Measurements from ENCODE around the gene ADCY10.

Gene ADCY10

GRCh38 chr1:167764458-167765330, 149.2 kb downstream of the ADCY10 start:
- Histone ChIP-seq H3K4me1 (ENCODE audit: control insufficient read depth, insufficient read depth, low read length) (no peaks in the 10 kb centered on the region), H3K27ac (ENCODE audit: low read length) (no peak overlapping the region), H3K9ac (ENCODE audit: low read length in 2 of 2) (no peak overlapping the region), H3K27me3 (ENCODE audit: control insufficient read depth in 1 of 2, insufficient read depth in 2 of 2, low read length in 2 of 2) (no peaks in the 10 kb centered on the region), H3K9me3 (ENCODE audit: control insufficient read depth in 2 of 2, low read length in 2 of 2) (no peaks in the 10 kb centered on the region), H3K36me3 (ENCODE audit: control insufficient read depth in 2 of 2, insufficient read depth in 2 of 2, low read length in 2 of 2) (peaks cover 7 to 15% of the 10 kb centered on the region in 2 donors), H3K4me3 (ENCODE audit: low read length in 2 of 2) (no peak overlapping the region)

- Histone ChIP-seq H3K9me3 (ENCODE audit: control insufficient read depth in 2 of 2, low read length in 2 of 2) (no peaks in the 10 kb centered on the region), H3K4me3 (ENCODE audit: low read length in 2 of 2) (no peak overlapping the region), H3K9ac (ENCODE audit: low read length in 2 of 2) (no peak overlapping the region), H3K4me1 (ENCODE audit: control insufficient read depth, insufficient read depth, low read length) (no peaks in the 10 kb centered on the region), H3K36me3 (ENCODE audit: control insufficient read depth in 2 of 2, insufficient read depth in 2 of 2, low read length in 2 of 2) (peaks cover 3 to 15% of the 10 kb centered on the region in 2 donors), H3K27ac (ENCODE audit: low read length) (no peak overlapping the region), H3K27me3 (ENCODE audit: control insufficient read depth in 1 of 2, insufficient read depth in 2 of 2, low read length in 2 of 2) (no peaks in the 10 kb centered on the region)
Measured at GRCh38 chr1:167763525-167764220, 150.3 kb downstream of the ADCY10 start.

GRCh38 chr1:167762061-167762746, 151.7 kb downstream of the ADCY10 start:
- Histone ChIP-seq H3K36me3 (ENCODE audit: control insufficient read depth in 2 of 2, insufficient read depth in 2 of 2, low read length in 2 of 2) (peaks cover 0 to 11% of the 10 kb centered on the region in 2 donors), H3K27ac (ENCODE audit: low read length) (no peak overlapping the region), H3K9me3 (ENCODE audit: control insufficient read depth in 2 of 2, low read length in 2 of 2) (no peaks in the 10 kb centered on the region), H3K9ac (ENCODE audit: low read length in 2 of 2) (no peak overlapping the region), H3K4me1 (ENCODE audit: control insufficient read depth, insufficient read depth, low read length) (no peaks in the 10 kb centered on the region), H3K4me3 (ENCODE audit: low read length in 2 of 2) (no peak overlapping the region), H3K27me3 (ENCODE audit: control insufficient read depth in 1 of 2, insufficient read depth in 2 of 2, low read length in 2 of 2) (no peaks in the 10 kb centered on the region)

- peaks cover 5% of the 10 kb centered on the region for H3K4me1 ChIP-seq (ENCODE audit: control insufficient read depth, insufficient read depth, low read length)
- no peak overlapping the region for H3K27ac ChIP-seq (ENCODE audit: low read length)
- H3K27me3 ChIP-seq (ENCODE audit: control insufficient read depth in 1 of 2, insufficient read depth in 2 of 2, low read length in 2 of 2) = no peaks in the 10 kb centered on the region
- H3K9me3 ChIP-seq (ENCODE audit: control insufficient read depth in 2 of 2, low read length in 2 of 2) = no peaks in the 10 kb centered on the region
- H3K36me3 ChIP-seq (ENCODE audit: control insufficient read depth in 2 of 2, insufficient read depth in 2 of 2, low read length in 2 of 2) = peaks cover 0 to 6% of the 10 kb centered on the region in 2 donors
- no peak overlapping the region for H3K9ac ChIP-seq (ENCODE audit: low read length in 2 of 2)
- H3K4me3 ChIP-seq (ENCODE audit: low read length in 2 of 2) = no peak overlapping the region
Measured at GRCh38 chr1:167761400-167761799, 152.5 kb downstream of the ADCY10 start.

All from stomach smooth muscle (tissue), 2 donors.